ENCODE data around the gene JAML. TPM values are rescaled to one million over a fixed set of nuclear protein-coding genes. Genes with fewer than 3 reads are reported as not detected.

JAML gene
- polyA plus RNA-seq, 12 donors: 1.7 to 15.5 (median 3.0) TPM; not detected in 1

DNA sequence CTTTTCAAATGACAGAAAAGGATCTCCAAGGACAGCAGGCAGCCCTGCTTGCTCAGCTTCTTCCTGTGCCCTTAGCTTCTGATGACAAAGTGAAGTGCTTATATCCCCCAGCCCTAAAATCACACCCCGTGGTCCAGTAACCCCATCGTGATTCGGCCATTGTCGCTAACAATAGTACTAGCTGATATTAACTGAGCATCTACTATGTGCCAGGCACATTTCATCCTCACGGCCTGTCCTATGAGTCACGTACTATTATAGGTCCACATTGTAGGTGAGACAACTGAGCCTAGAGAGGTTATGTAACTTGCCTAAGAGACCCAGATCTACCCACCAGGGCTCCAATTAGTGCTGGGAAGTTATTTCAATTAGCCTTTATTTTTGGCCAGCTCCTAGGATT is 78.3 kb downstream of the JAML start:
- no peak for DNase-seq

DNA sequence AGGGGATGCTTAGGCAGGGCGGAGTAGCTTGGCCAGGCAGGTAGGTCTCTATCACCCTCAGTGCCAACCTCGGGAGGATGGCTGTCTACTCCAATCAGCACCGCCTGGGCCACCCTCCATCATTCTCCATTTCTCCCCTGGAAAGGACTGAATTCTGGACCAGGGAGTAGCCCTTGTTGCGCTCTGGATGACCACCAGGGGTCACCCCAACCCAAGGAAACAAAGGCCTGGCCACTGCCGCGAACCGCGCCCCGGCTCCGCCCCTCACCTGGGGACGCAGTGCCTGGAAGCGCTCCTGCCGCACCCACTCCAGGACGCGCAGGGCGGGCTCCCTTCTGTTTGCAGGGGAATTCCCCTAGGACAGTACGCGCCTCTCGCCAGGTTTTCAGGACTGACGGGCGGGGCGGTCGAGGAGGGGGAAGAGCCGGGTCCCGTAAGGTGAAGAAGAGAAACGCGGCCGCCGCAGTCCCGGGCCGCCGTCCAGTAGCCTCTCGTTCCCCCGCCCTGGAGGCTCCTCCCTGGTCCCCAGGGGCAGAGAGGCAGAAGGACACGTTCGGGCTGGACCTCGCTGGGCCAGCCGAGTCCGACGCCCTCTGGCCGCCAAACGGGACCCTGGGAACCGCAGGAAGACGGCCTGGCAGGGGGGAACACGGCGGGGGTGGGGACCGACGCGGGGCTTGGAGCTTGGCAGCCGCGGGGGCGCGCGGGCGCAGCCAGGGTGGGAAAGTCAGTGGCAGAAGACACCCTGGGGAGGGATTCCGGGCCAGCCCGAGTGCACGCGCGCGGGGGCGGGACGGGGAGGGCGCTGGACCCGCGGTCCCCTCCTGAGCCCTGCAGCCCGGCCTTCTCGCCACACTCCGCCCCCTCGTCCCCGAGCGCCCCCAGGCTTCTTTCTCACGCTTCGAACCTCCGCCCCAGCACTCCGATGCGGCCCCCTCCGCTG is 79.3 kb downstream of the JAML start:
- DNase-seq: peak; percentile 78

DNA sequence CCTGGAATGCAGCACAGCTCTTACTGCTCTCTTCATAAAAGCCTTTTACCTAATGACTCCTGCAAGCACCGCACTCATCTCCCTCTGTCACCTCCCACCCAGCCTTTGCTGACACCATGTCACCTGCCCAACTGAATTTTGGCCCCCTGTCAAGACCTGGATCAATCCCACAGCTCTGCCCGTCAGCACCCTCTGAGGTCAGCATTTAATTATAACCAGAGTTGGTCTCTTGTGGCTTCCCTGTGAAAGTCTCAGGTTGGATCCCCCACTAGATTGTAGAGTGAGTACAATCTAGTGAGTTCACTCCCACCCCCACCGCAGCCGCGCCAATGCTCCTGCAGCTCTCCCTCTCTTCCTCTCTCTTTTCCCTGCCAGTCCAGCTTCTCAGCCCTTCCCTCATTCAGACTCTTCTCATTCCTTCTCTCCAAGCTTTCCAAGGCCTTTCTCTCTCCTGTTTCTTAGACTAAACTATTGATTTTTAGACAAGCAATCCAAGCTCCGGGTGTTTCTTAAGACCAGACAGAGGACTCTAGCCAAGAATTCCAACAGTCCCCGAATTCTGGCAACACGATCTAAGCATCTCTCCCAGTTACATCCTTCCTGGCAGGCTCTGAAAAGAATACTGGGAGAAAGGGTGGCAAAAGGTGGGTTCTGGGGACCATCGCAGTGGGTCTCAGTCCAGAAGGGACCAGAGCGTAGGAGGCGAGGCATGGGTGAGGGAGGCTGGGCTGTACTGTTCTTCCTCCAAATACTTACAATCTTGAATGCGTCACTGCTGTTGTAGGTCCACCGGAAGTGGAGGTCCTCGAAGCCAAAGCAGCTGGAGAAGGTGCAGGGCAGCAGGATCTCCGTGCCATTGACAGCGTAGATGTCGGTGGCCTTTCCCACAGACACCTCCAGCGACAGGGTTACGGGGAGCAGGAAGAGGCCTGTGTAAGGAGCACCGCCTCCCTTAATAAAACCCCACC is 80.2 kb downstream of the JAML start:
- DNase-seq: no peak

Other genes starting within 250 kb of the JAML start
- 1 to 10 TPM in 11 of 12 donors, not detected in 1; 2.6 to 9.2 (median 4.4) TPM for gene IL10RA, start 238.6 kb downstream of the JAML start, polyA plus RNA-seq (ENCODE audit: insufficient read length in 12 of 12)
- gene TMPRSS4, start 147.9 kb downstream of the JAML start, polyA plus RNA-seq (ENCODE audit: insufficient read length in 12 of 12): 10 to 100 TPM in 1 of 12 donors, 1 to 10 TPM in 1, under 1 TPM in 9, not detected in 1; 0.05 to 20.5 (median 0.41) TPM
- gene SMIM35, start 138.0 kb downstream of the JAML start, polyA plus RNA-seq (ENCODE audit: insufficient read length in 12 of 12): under 1 TPM in 8 of 12 donors, not detected in 4; 0.11 to 0.36 (median 0.15) TPM
- 1 to 10 TPM in 11 of 12 donors, not detected in 1; 2.5 to 6.0 (median 4.3) TPM for gene SCN4B, start 72.2 kb downstream of the JAML start, polyA plus RNA-seq (ENCODE audit: insufficient read length in 12 of 12)
- gene SCN2B, start 48.4 kb downstream of the JAML start, polyA plus RNA-seq (ENCODE audit: insufficient read length in 12 of 12): 10 to 100 TPM in 1 of 12 donors, 1 to 10 TPM in 11; 2.5 to 71.5 (median 4.9) TPM
- gene MPZL3, start 27.4 kb upstream of the JAML start, polyA plus RNA-seq (ENCODE audit: insufficient read length in 12 of 12): 1 to 10 TPM in 5 of 12 donors, under 1 TPM in 6, not detected in 1; 0.49 to 5.2 (median 0.89) TPM
- 10 to 100 TPM in 3 of 12 donors, 1 to 10 TPM in 5, under 1 TPM in 3, not detected in 1; 0.47 to 37.8 (median 1.6) TPM for gene MPZL2, start 39.3 kb upstream of the JAML start, polyA plus RNA-seq (ENCODE audit: insufficient read length in 12 of 12)
- gene CD3E, start 79.7 kb upstream of the JAML start, polyA plus RNA-seq (ENCODE audit: insufficient read length in 12 of 12): 1 to 10 TPM in 3 of 12 donors, under 1 TPM in 7, not detected in 2; 0.32 to 9.9 (median 0.56) TPM
- gene CD3D, start 117.7 kb upstream of the JAML start, polyA plus RNA-seq (ENCODE audit: insufficient read length in 12 of 12): 1 to 10 TPM in 2 of 12 donors, under 1 TPM in 3, not detected in 7; 0.41 to 4.4 (median 0.82) TPM
- gene CD3G, start 119.3 kb upstream of the JAML start, polyA plus RNA-seq (ENCODE audit: insufficient read length in 12 of 12): 1 to 10 TPM in 1 of 12 donors, under 1 TPM in 6, not detected in 5; 0.07 to 2.3 (median 0.26) TPM
- 100 to 1,000 TPM in 1 of 12 donors, 10 to 100 TPM in 11; 20.3 to 160 (median 25.9) TPM for gene UBE4A, start 134.6 kb upstream of the JAML start, polyA plus RNA-seq (ENCODE audit: insufficient read length in 12 of 12)
- 100 to 1,000 TPM in 11 of 12 donors, not detected in 1; 296 to 410 (median 345) TPM for gene ATP5MG, start 176.6 kb upstream of the JAML start, polyA plus RNA-seq (ENCODE audit: insufficient read length in 12 of 12)
- gene KMT2A, start 211.5 kb upstream of the JAML start, polyA plus RNA-seq (ENCODE audit: insufficient read length in 12 of 12): 10 to 100 TPM in 11 of 12 donors, not detected in 1; 25.3 to 45.7 (median 29.7) TPM

Data from muscle of arm (tissue), 12 donors.